Mucosa of descending colon (tissue), 3 donors: ENCODE data around the gene AMIGO1. TPM values are rescaled to one million over a fixed set of nuclear protein-coding genes. Genes with fewer than 3 reads are reported as not detected.

Experiments used
- ATAC-seq: fragments of 200-7000 bp; cut with Tn5 transposase; one replicate; pipeline ENCODE4 v1.9.1; 2020; ENCODE audit warnings: mild to moderate bottlenecking, moderate library complexity
- DNase-seq, 3 donors: peaks; one replicate each; pipeline ENCODE4 v3.0.0-alpha.2; 2020
- H3K36me3 ChIP-seq: fragments of 200-600 bp; one replicate; pipeline ENCODE4 v1.8.0; 2021; ENCODE audit warnings: low read depth, mild to moderate bottlenecking
- H3K4me1 ChIP-seq: fragments of 200-600 bp; one replicate; pipeline ENCODE4 v1.8.0; 2021; ENCODE audit warnings: low read depth, mild to moderate bottlenecking
- H3K4me3 ChIP-seq: fragments of 200-600 bp; one replicate; pipeline ENCODE4 v1.8.0; 2021; ENCODE audit warnings: mild to moderate bottlenecking
- H3K9me3 ChIP-seq: fragments of 200-600 bp; one replicate; pipeline ENCODE4 v1.8.0; 2021; ENCODE audit warnings: mild to moderate bottlenecking
- CTCF ChIP-seq: fragments of 200-600 bp; IDR thresholded peaks from one replicate; pipeline ENCODE4 v1.8.0; 2022; ENCODE audit warnings: antibody characterized with exemption, mild to moderate bottlenecking
- intact Hi-C, 2 donors: fragments of 100-400 bp; cut with DNase I in 1 of 2; cut with micrococcal nuclease in 1 of 2; formaldehyde crosslinking; loops; one replicate each; pipeline versions ENCODE4 v1.11.0 to v1.11.1; 2022; cut with DNase I, micrococcal nuclease
- total RNA-seq, 3 donors: library from RNA; stranded (reverse); fragmentation: NEBNext Ultra II Directional in 2 of 3; extraction: Animal tissue kit (Norgen Biotek cat#: 25700) in 2 of 3; gene quantifications; one replicate each; pipeline versions ENCODE4 v1.2.1 to v1.2.4, GENCODE V29; 2021 to 2023
- donor health status: DM: no; HTN: no; CAD: no; lungs with moderate emphysema.
- donor health status: DM: no; HTN: no; CAD: no.
- donor health status: DM: no; HTN: yes; CAD: no.

AMIGO1 gene
- total RNA-seq, 3 donors from 2014 or later, result 2.2 to 9.9 (median 3.9) TPM

DNA sequence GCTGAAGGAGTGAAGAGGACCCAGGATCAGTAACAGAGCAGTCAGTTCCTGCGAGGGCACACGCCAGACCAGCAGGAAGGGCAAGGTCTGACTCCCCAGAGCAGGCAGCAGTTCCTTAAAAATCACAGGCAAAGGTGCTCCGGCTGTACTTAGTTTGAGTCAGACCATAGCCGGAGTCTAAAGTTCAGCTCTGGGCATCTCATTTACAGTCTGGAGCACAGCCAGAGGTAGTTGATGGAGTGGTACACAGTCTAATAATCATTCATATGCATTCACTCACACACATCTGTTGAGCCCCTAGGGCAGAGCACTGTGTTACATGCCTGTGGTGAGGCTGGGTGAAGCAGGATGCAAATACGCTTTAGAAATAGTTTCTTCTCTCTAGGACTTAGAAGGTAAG is 7.3 kb upstream of the AMIGO1 start:
- DNase-seq, result peak in 2 of 3 donors; percentile 48 to 53
- H3K9me3 ChIP-seq, result no peaks in the 10 kb centered on the region
- intact Hi-C loops, result no loop called here
- no peaks in the 10 kb centered on the region for H3K4me1 ChIP-seq
- no peak for TF ChIP-seq CTCF
- H3K36me3 ChIP-seq, result no peaks in the 10 kb centered on the region
- peak; percentile 98 for ATAC-seq
- H3K4me3 ChIP-seq, result no peak overlapping the region

GRCh38 chr1:109514846-109515245 is 5.3 kb upstream of the AMIGO1 start:
- ATAC-seq (no peak), DNase-seq (no peak)
- no peak for TF ChIP-seq CTCF
- Histone ChIP-seq H3K36me3 (no peaks in the 10 kb centered on the region), H3K4me1 (no peaks in the 10 kb centered on the region), H3K9me3 (no peaks in the 10 kb centered on the region), H3K4me3 (no peak overlapping the region)
- intact Hi-C loops, result no loop called here

GRCh38 chr1:109513110-109513710 is 3.7 kb upstream of the AMIGO1 start:
- Histone ChIP-seq H3K4me3 (no peak overlapping the region), H3K36me3 (no peaks in the 10 kb centered on the region), H3K9me3 (no peaks in the 10 kb centered on the region), H3K4me1 (no peaks in the 10 kb centered on the region)
- no peak for ATAC-seq
- intact Hi-C loops, result no loop called here
- no peak for DNase-seq
- no peak for TF ChIP-seq CTCF

DNA sequence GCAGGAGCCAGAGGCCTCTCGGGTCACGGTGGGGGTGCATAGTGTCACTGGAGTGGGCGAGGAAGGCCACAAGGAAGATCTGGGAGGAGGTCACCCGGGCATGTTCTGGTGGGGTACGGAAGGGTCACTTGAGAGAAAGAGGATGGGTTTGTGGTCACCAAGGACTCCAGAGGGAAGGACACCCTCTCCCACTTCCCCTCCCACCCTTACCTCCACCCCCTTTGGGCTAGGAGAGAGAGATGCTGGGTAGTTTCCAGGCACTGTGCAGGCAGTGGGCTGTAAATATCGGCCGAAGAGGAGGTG is 703 bp downstream of the AMIGO1 start:
- no peak for DNase-seq
- Histone ChIP-seq H3K4me1 (peaks cover 3% of the 10 kb centered on the region), H3K9me3 (no peaks in the 10 kb centered on the region), H3K36me3 (no peaks in the 10 kb centered on the region), H3K4me3 (no peak overlapping the region)
- no peak for ATAC-seq
- intact Hi-C loops, result no loop called here
- no peak for TF ChIP-seq CTCF

GRCh38 chr1:109508001-109508872 is 1.3 kb downstream of the AMIGO1 start:
- no peak for ATAC-seq
- DNase-seq, result no peak
- TF ChIP-seq CTCF, result no peak
- intact Hi-C loops, result no loop called here
- H3K36me3 ChIP-seq, result no peaks in the 10 kb centered on the region
- H3K9me3 ChIP-seq, result no peaks in the 10 kb centered on the region
- no peak overlapping the region for H3K4me3 ChIP-seq
- H3K4me1 ChIP-seq, result peaks cover 3% of the 10 kb centered on the region
